CD14-positive monocyte (primary cell): ENCODE data around the gene SLC28A3. TPM values are rescaled to one million over a fixed set of nuclear protein-coding genes. Genes with fewer than 3 reads are reported as not detected.

Source experiments
- DNase-seq, 3 donors: peaks; one replicate each; pipeline ENCODE4 v3.0.0-alpha.2; 2011 to 2022
- H2AFZ ChIP-seq: 2 replicates; pipeline ENCODE4 v1.6.0; 2012; ENCODE audit warnings: mild to moderate bottlenecking, low read depth, low read length, inconsistent platforms; ENCODE audit not compliant: insufficient read depth, poor library complexity, severe bottlenecking
- H3K27ac ChIP-seq, 2 donors: 1 replicate in 1 of 2; 2 replicates in 1 of 2; pipeline ENCODE4 v1.5.1; 2012 to 2013; ENCODE audit warnings: low read length in 2 of 2, control low read depth in 1 of 2, inconsistent platforms in 1 of 2, low read depth in 1 of 2, mild to moderate bottlenecking in 1 of 2
- H3K27me3 ChIP-seq, 2 donors: one replicate each; pipeline versions ENCODE4 v1.6.0 to v1.6.1; 2011 to 2013; ENCODE audit warnings: low read length in 2 of 2; ENCODE audit not compliant: control insufficient read depth in 2 of 2, insufficient read depth in 2 of 2
- H3K36me3 ChIP-seq, 2 donors: replicated peaks in 1 of 2; 1 replicate in 1 of 2; 2 replicates in 1 of 2; pipeline versions ENCODE4 v1.5.1 to v1.6.1; 2012 to 2013; ENCODE audit warnings: low read length in 2 of 2, control low read depth in 1 of 2, inconsistent platforms in 1 of 2, mild to moderate bottlenecking in 1 of 2; ENCODE audit not compliant: insufficient read depth in 2 of 2, control insufficient read depth in 1 of 2
- H3K4me1 ChIP-seq, 2 donors: 1 replicate in 1 of 2; 2 replicates in 1 of 2; pipeline versions ENCODE4 v1.5.1 to v1.6.1; 2012 to 2013; ENCODE audit warnings: low read length in 2 of 2, control low read depth in 1 of 2, inconsistent platforms in 1 of 2, mild to moderate bottlenecking in 1 of 2, moderate library complexity in 1 of 2; ENCODE audit not compliant: insufficient read depth in 2 of 2, control insufficient read depth in 1 of 2
- H3K4me2 ChIP-seq: replicated peaks from 2 replicates; pipeline ENCODE3; 2012; ENCODE audit warnings: low read length, moderate library complexity, mild to moderate bottlenecking; ENCODE audit not compliant: poor library complexity, severe bottlenecking; ENCODE audit errors: extremely low read depth
- H3K4me3 ChIP-seq, 3 experiments: fragments of 200-600 bp in 1 of 3; sonication (generic) in 1 of 3; replicated peaks in 1 of 3; 1 replicate in 2 of 3; 2 replicates in 1 of 3; pipeline ENCODE4 v1.5.1; 2011 to 2013; ENCODE audit warnings: low read length in 3 of 3, mild to moderate bottlenecking in 3 of 3, control low read depth in 2 of 3, low read depth in 2 of 3, inconsistent platforms in 1 of 3, moderate library complexity in 1 of 3
- H3K79me2 ChIP-seq: 2 replicates; pipeline ENCODE4 v1.6.0; 2012; ENCODE audit warnings: mild to moderate bottlenecking, control low read depth, inconsistent platforms, low read length, moderate library complexity; ENCODE audit not compliant: insufficient read depth
- H3K9ac ChIP-seq: 2 replicates; pipeline ENCODE4 v1.6.0; 2017; ENCODE audit warnings: low read length, mild to moderate bottlenecking; ENCODE audit not compliant: insufficient read depth, poor library complexity, severe bottlenecking
- H3K9me3 ChIP-seq, 2 donors: replicated peaks in 1 of 2; 1 replicate in 1 of 2; 2 replicates in 1 of 2; pipeline versions ENCODE4 v1.5.1 to v1.6.1; 2012 to 2013; ENCODE audit warnings: low read length in 2 of 2, control low read depth in 1 of 2; ENCODE audit not compliant: control insufficient read depth in 1 of 2, insufficient read depth in 1 of 2
- H4K20me1 ChIP-seq: 2 replicates; pipeline ENCODE4 v1.6.0; 2012; ENCODE audit warnings: mild to moderate bottlenecking, low read length, control low read depth, moderate library complexity; ENCODE audit not compliant: insufficient read depth
- H3K27ac Mint-ChIP-seq, 7 donors: one replicate each; pipeline ENCODE4 v1.8.0; 2020; ENCODE audit warnings: mild to moderate bottlenecking in 7 of 7, mixed read lengths in 7 of 7, moderate library complexity in 6 of 7, inconsistent platforms in 2 of 7
- H3K27me3 Mint-ChIP-seq, 3 donors: one replicate each; pipeline ENCODE4 v1.8.0; 2021 to 2022; ENCODE audit warnings: low read depth in 3 of 3, mild to moderate bottlenecking in 3 of 3, mixed read lengths in 3 of 3, moderate library complexity in 3 of 3, inconsistent platforms in 1 of 3
- H3K36me3 Mint-ChIP-seq, 2 donors: one replicate each; pipeline ENCODE4 v1.8.0; 2020; ENCODE audit warnings: mixed read lengths in 2 of 2, inconsistent platforms in 1 of 2, mild to moderate bottlenecking in 1 of 2
- H3K4me1 Mint-ChIP-seq: one replicate; pipeline ENCODE4 v1.8.0; 2020; ENCODE audit warnings: mild to moderate bottlenecking, mixed read lengths
- H3K4me3 Mint-ChIP-seq, 2 donors: one replicate each; pipeline ENCODE4 v1.8.0; 2020; ENCODE audit warnings: mild to moderate bottlenecking in 2 of 2, mixed read lengths in 2 of 2, moderate library complexity in 1 of 2
- H3K9me3 Mint-ChIP-seq, 7 donors: one replicate each; pipeline ENCODE4 v1.8.0; 2020 to 2022; ENCODE audit warnings: mixed read lengths in 7 of 7, mild to moderate bottlenecking in 6 of 7, moderate library complexity in 6 of 7, inconsistent platforms in 2 of 7
- CTCF ChIP-seq: fragments of 200-600 bp; IDR thresholded peaks from one replicate; pipeline ENCODE4 v1.8.0; 2022; ENCODE audit warnings: antibody characterized with exemption, mild to moderate bottlenecking
- WGBS: methylation state at CpG from one replicate; pipeline ENCODE4 v1.1.5; 2013; ENCODE audit warnings: missing lambda C conversion rate; ENCODE audit not compliant: insufficient coverage; 5-methylcytosine and 5-hydroxymethylcytosine counted together
- intact Hi-C, 2 donors: fragments of 100-400 bp; cut with micrococcal nuclease; formaldehyde crosslinking; loops; one replicate each; pipeline versions ENCODE4 v1.15.0 to v1.15.1; 2023
- polyA plus RNA-seq, 3 donors: library from polyadenylated mRNA; depleted of rRNA in 1 of 3; unstranded in 2 of 3; stranded (reverse) in 1 of 3; fragments of 300-500 nt in 2 of 3; fragments of >200 nt in 1 of 3; fragmentation: Illumina TruSeq in 2 of 3; gene quantifications; 1 replicate in 2 of 3; 2 replicates in 1 of 3; pipeline ENCODE4 v1.2.3, GENCODE V29; 2012 to 2021

SLC28A3 gene
- polyA plus RNA-seq, 3 donors, result 1.9 TPM; not detected in 2

GRCh38 chr9:84318981-84319380, 21.6 kb downstream of the SLC28A3 start:
- DNase-seq, result no peak
- no peaks in the 10 kb centered on the region for H3K27me3 ChIP-seq
- no peak for TF ChIP-seq CTCF
- H3K36me3 Mint-ChIP-seq, result no peaks in the 10 kb centered on the region
- no peaks in the 10 kb centered on the region for H3K36me3 ChIP-seq
- H3K4me1 Mint-ChIP-seq, result peaks cover 31% of the 10 kb centered on the region
- H3K9me3 Mint-ChIP-seq, result peaks cover 0 to 2% (median 0%) of the 10 kb centered on the region in 7 donors
- no peak overlapping the region for H3K27ac ChIP-seq
- H4K20me1 ChIP-seq, result no peaks in the 10 kb centered on the region
- peaks cover 21% of the 10 kb centered on the region in 2 donors for H3K4me1 ChIP-seq
- H3K4me3 Mint-ChIP-seq, result no peak overlapping the region
- H3K27ac Mint-ChIP-seq, result peak overlapping the region in 1 of 7 donors; percentile 36
- no peaks in the 10 kb centered on the region for H3K9me3 ChIP-seq
- H3K4me2 ChIP-seq, result no peak overlapping the region
- no peak overlapping the region for H3K4me3 ChIP-seq
- intact Hi-C loops, result no loop called here
- no peak overlapping the region for H2AFZ ChIP-seq
- H3K27me3 Mint-ChIP-seq, result peaks cover 0 to 3% (median 0%) of the 10 kb centered on the region in 3 donors
- H3K9ac ChIP-seq, result no peak overlapping the region
- WGBS, result no CpG with 5 or more reads among the region's 2 CpGs
- H3K79me2 ChIP-seq, result no peaks in the 10 kb centered on the region

GRCh38 chr9:84317563-84317962, 23.0 kb downstream of the SLC28A3 start:
- TF ChIP-seq CTCF, result no peak
- Mint-ChIP-seq H3K4me1 (peaks cover 20% of the 10 kb centered on the region), H3K27ac (peak overlapping the region in 1 of 7 donors; percentile 61), H3K9me3 (no peaks in the 10 kb centered on the region), H3K36me3 (no peaks in the 10 kb centered on the region), H3K4me3 (no peak overlapping the region), H3K27me3 (peaks cover 0 to 3% (median 0%) of the 10 kb centered on the region in 3 donors)
- Histone ChIP-seq H3K4me3 (no peak overlapping the region), H3K9me3 (no peaks in the 10 kb centered on the region), H3K4me1 (peaks cover 7 to 9% of the 10 kb centered on the region in 2 donors), H3K4me2 (no peak overlapping the region), H3K27me3 (no peaks in the 10 kb centered on the region), H3K27ac (no peak overlapping the region), H3K9ac (no peak overlapping the region), H4K20me1 (no peaks in the 10 kb centered on the region), H3K36me3 (no peaks in the 10 kb centered on the region), H2AFZ (no peak overlapping the region), H3K79me2 (no peaks in the 10 kb centered on the region)
- intact Hi-C loops, result no loop called here
- no CpG with 5 or more reads among the region's 2 CpGs for WGBS
- no peak for DNase-seq
